Vagina (tissue), 2 donors: ENCODE data around the gene CERS1.

ENCODE experiments used
- POLR2A ChIP-seq, 2 donors: fragments of 450-650 bp; IDR thresholded peaks; one replicate each; pipeline ENCODE4 v1.6.1; 2017; ENCODE audit warnings: antibody characterized with exemption in 2 of 2, mild to moderate bottlenecking in 2 of 2, moderate library complexity in 2 of 2
- TF ChIP-seq, protein P1 (sequence below), 3 experiments: fragments of 450-650 bp in 2 of 3; fragments of 200-600 bp in 1 of 3; sonication (generic) in 1 of 3; IDR thresholded peaks; one replicate each; pipeline ENCODE4 v1.5.1; 2017 to 2019; ENCODE audit warnings: antibody characterized with exemption in 3 of 3, mild to moderate bottlenecking in 2 of 3, moderate library complexity in 2 of 3

DNA sequence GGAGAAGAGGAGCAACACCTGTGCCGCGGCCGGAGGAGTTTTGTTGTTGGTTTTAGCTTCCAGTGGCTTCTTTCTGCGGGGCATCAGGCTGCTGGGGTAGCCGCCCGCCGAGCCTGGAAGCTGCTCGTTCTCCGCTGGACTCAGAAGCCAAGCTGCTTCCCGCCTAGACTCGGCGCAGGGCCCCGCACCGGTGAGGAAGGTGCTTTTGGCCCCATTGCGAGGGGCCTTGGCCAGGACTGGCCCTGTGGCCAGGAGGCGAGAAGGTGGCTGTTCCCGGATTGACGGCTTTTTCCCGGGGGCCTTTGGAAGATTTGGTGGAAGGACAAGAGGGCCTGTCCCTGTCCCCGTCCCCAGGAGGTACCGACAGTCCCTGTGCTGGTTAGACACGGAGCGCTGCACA is 28.8 kb downstream of the CERS1 start:
- TF ChIP-seq, protein P1, sequence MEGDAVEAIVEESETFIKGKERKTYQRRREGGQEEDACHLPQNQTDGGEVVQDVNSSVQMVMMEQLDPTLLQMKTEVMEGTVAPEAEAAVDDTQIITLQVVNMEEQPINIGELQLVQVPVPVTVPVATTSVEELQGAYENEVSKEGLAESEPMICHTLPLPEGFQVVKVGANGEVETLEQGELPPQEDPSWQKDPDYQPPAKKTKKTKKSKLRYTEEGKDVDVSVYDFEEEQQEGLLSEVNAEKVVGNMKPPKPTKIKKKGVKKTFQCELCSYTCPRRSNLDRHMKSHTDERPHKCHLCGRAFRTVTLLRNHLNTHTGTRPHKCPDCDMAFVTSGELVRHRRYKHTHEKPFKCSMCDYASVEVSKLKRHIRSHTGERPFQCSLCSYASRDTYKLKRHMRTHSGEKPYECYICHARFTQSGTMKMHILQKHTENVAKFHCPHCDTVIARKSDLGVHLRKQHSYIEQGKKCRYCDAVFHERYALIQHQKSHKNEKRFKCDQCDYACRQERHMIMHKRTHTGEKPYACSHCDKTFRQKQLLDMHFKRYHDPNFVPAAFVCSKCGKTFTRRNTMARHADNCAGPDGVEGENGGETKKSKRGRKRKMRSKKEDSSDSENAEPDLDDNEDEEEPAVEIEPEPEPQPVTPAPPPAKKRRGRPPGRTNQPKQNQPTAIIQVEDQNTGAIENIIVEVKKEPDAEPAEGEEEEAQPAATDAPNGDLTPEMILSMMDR (IDR thresholded peaks at IDR 0.05), result no peak
- no peak for TF ChIP-seq POLR2A (IDR thresholded peaks at IDR 0.05)
